Loucy (cell line): ENCODE data around the gene SLC44A4.

Experiments
- H2AFZ ChIP-seq: fragments of 200-600 bp; sonication (generic); 2 replicates; pipeline ENCODE4 v1.6.0; 2016; ENCODE audit warnings: antibody characterized with exemption, mild to moderate bottlenecking, low read length, moderate library complexity
- H3F3A ChIP-seq: fragments of 200-600 bp; 2 replicates; pipeline ENCODE4 v1.6.0; 2016; ENCODE audit warnings: antibody characterized with exemption, low read depth, mild to moderate bottlenecking
- H3K27me3 ChIP-seq: fragments of 200-600 bp; sonication (generic); 2 replicates; pipeline ENCODE4 v1.6.1; 2014; ENCODE audit warnings: low read length, mild to moderate bottlenecking; ENCODE audit not compliant: insufficient read depth, poor library complexity, severe bottlenecking
- H3K36me3 ChIP-seq: fragments of 200-600 bp; sonication (generic); 2 replicates; pipeline ENCODE4 v1.6.1; 2016; ENCODE audit warnings: low read length; ENCODE audit not compliant: insufficient read depth
- H3K4me1 ChIP-seq: fragments of 200-600 bp; sonication (generic); 2 replicates; pipeline ENCODE4 v1.5.1; 2014; ENCODE audit warnings: low read length, mild to moderate bottlenecking; ENCODE audit not compliant: insufficient read depth, poor library complexity, severe bottlenecking
- H3K4me2 ChIP-seq: fragments of 200-600 bp; sonication (generic); 2 replicates; pipeline ENCODE4 v1.6.0; 2014; ENCODE audit warnings: antibody characterized with exemption, low read length, low read depth, mild to moderate bottlenecking; ENCODE audit not compliant: poor library complexity, severe bottlenecking
- H3K4me3 ChIP-seq: fragments of 200-600 bp; sonication (generic); 2 replicates; pipeline ENCODE4 v1.5.1; 2014; ENCODE audit warnings: low read length, mild to moderate bottlenecking, mixed read lengths; ENCODE audit not compliant: poor library complexity, severe bottlenecking
- H3K79me2 ChIP-seq: fragments of 200-600 bp; sonication (generic); 2 replicates; pipeline ENCODE4 v1.6.1; 2014; ENCODE audit warnings: low read length; ENCODE audit not compliant: insufficient read depth
- H3K9ac ChIP-seq: fragments of 200-600 bp; sonication (generic); 2 replicates; pipeline ENCODE4 v1.6.0; 2014; ENCODE audit warnings: mild to moderate bottlenecking, low read depth, low read length, moderate library complexity; ENCODE audit not compliant: poor library complexity, severe bottlenecking
- H3K9me2 ChIP-seq: fragments of 200-600 bp; sonication (generic); replicated peaks from 2 replicates; pipeline ENCODE4 v1.6.1; 2016; ENCODE audit warnings: low read depth, low read length, mixed read lengths
- H3K9me3 ChIP-seq: fragments of 200-600 bp; sonication (generic); 2 replicates; pipeline ENCODE4 v1.6.1; 2014; ENCODE audit warnings: mild to moderate bottlenecking, antibody characterized with exemption, low read length, low read depth; ENCODE audit not compliant: insufficient read depth
- H4K20me1 ChIP-seq: fragments of 200-600 bp; sonication (generic); 2 replicates; pipeline ENCODE4 v1.6.0; 2014; ENCODE audit warnings: antibody characterized with exemption, low read length, mild to moderate bottlenecking; ENCODE audit not compliant: insufficient read depth, poor library complexity, severe bottlenecking
- CTCF ChIP-seq: fragments of 200-600 bp; sonication (generic); conservative IDR thresholded peaks from 2 replicates; pipeline ENCODE4 v1.5.1; 2014; ENCODE audit warnings: mild to moderate bottlenecking, antibody characterized with exemption, low read length
- EZH2phosphoT487 ChIP-seq: fragments of 200-600 bp; IDR thresholded peaks from 2 replicates; pipeline ENCODE4 v1.6.1; 2018; ENCODE audit warnings: antibody characterized with exemption, mild to moderate bottlenecking, moderate library complexity, borderline replicate concordance

SLC44A4 gene

DNA sequence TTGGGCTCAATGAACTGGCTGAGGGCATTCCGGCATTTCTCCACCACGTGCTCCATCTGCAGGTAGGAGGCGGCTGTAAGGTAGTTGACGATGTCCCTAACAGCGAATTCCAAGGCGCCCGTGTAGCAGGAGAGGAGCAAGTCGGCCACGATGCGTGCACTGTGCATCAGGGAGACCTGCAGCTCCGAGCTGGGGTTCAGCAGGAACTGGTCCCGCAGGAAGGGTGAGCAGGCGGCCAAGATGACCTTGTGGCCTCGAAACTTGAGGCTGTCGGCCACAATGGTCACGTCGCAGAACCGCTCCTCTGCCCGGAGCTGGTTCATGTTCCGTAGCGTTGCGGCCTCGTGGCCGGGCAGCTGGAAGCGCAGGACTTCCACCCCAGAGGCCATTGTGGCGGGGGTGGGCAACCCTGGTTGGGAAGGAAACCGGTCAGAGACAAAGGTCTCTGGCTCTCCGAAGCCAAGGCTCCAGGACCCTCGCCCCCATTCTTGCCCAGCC is 22.2 kb upstream of the SLC44A4 start:
- H3K9ac ChIP-seq = peak overlapping the region; percentile 80
- peak overlapping the region; percentile 81 for H3K4me3 ChIP-seq

DNA sequence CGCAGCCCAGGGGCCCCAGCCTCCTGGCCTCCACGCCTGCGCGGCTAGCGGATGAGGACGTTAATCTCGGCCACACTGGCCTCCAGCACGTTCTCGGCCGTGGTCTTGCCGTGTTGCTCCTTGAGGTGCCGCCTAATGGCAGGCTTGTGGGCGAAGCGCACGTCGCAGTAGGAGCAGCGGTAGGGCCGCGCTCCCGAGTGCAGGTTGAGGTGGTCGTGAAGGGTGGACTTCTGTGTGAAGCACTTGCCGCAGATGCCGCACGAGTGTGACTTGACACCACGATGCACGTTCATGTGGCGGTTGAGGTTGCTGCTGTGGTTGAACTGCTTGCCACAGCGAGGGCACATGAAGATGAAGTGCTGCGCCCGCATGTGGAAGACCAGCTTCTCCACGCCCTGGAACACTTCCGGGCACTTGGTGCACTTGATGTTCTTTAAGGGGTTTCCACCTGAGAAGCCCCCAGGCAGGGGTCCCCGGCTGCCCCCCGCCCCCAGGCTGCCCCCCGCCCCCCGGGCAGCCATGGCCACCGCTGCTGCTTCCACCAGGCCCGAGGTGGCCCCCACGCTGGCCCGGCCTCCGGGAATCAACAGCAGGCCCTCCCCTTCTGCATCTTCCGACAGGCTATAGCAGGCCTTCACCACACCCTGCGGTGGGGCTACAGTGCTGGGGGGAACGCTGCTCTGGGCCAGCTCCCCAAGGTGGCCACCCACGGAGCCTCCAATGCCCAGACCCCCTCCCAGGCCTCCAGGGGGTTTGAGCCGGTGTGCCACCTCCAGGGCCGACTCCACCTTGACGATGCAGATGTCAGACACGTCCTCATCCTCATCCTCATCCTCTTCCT is 21.3 kb upstream of the SLC44A4 start:
- Histone ChIP-seq H3K4me1 (peaks cover 37% of the 10 kb centered on the region), H3K9ac (peak overlapping the region; percentile 83), H3K36me3 (peaks cover under 1% of the 10 kb centered on the region; the same call in 1 of the 2 replicates), H3K79me2 (peaks cover 61% of the 10 kb centered on the region), H3K9me3 (no peaks in the 10 kb centered on the region), H3K27me3 (peaks cover 4% of the 10 kb centered on the region), H3K4me2 (peak overlapping the region; percentile 27), H3K9me2 (no peaks in the 10 kb centered on the region), H3K4me3 (peak overlapping the region; percentile 81), H2AFZ (no peak overlapping the region), H4K20me1 (peaks cover 23% of the 10 kb centered on the region), H3F3A (no peaks in the 10 kb centered on the region)
- TF ChIP-seq CTCF (no peak), EZH2phosphoT487 (no peak)

More for the DNA sequence above, 22.2 kb upstream of the SLC44A4 start:
- no peak for TF ChIP-seq EZH2phosphoT487
- TF ChIP-seq CTCF = no peak
- peaks cover 17% of the 10 kb centered on the region for H4K20me1 ChIP-seq
- no peaks in the 10 kb centered on the region for H3K9me2 ChIP-seq
- H3K9me3 ChIP-seq = no peaks in the 10 kb centered on the region
- H3F3A ChIP-seq = no peaks in the 10 kb centered on the region
- H3K36me3 ChIP-seq = no peaks in the 10 kb centered on the region
- peaks cover 30% of the 10 kb centered on the region for H3K4me1 ChIP-seq
- H3K79me2 ChIP-seq = peaks cover 53% of the 10 kb centered on the region
- no peak overlapping the region for H2AFZ ChIP-seq
- H3K4me2 ChIP-seq = peak overlapping the region; percentile 86
- H3K27me3 ChIP-seq = peaks cover 4% of the 10 kb centered on the region

DNA sequence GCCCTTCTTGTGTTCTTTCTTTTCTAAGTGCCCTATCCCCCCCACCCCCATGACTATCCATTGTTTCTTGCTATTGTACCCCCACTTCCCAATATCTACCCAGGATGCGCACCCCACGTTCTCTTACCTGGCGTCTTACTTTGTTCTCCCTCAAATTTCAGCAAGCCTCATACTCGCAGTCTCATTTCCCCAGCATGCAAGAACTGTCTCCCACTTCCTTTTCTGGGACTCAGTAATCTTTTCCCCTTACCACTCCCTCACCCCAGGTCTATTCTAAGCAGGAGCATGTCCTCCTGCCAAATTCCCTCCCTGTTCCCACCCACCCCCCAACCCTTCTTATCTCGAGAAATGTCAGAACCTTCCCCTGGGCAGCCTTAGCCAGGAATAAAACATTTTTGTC is 20.4 kb upstream of the SLC44A4 start:
- peaks cover 23% of the 10 kb centered on the region for H4K20me1 ChIP-seq

More for the DNA sequence above, 20.4 kb upstream of the SLC44A4 start:
- H3K9ac ChIP-seq = peak overlapping the region; percentile 83
- no peaks in the 10 kb centered on the region for H3K9me3 ChIP-seq
- no peak overlapping the region for H2AFZ ChIP-seq
- H3K36me3 ChIP-seq = peaks cover 4% of the 10 kb centered on the region; the same call in 1 of the 2 replicates
- no peaks in the 10 kb centered on the region for H3K9me2 ChIP-seq
- TF ChIP-seq CTCF (no peak), EZH2phosphoT487 (no peak)
- peak overlapping the region; percentile 83 for H3K4me2 ChIP-seq
- peaks cover 4% of the 10 kb centered on the region for H3K27me3 ChIP-seq
- H3F3A ChIP-seq = no peaks in the 10 kb centered on the region
- peaks cover 61% of the 10 kb centered on the region for H3K79me2 ChIP-seq
- H3K4me1 ChIP-seq = peaks cover 37% of the 10 kb centered on the region
- H3K4me3 ChIP-seq = peak overlapping the region; percentile 79
